Activated effector memory CD4-positive, alpha-beta T cell treated with anti-CD3 and anti-CD28 coated beads, Interleukin-2, amount 50 U/mL, for 16 hours (primary cell): ENCODE measurements around the gene CARD14.
"Not testable (repeated sequence)": the region's sequence is repeated elsewhere in the genome, so short reads cannot be mapped to it uniquely, and the experiment has no call there.

Source experiments
- DNase-seq: peaks from one replicate; pipeline ENCODE4 v3.0.0-alpha.2; 2020

The CARD14 gene

DNA sequence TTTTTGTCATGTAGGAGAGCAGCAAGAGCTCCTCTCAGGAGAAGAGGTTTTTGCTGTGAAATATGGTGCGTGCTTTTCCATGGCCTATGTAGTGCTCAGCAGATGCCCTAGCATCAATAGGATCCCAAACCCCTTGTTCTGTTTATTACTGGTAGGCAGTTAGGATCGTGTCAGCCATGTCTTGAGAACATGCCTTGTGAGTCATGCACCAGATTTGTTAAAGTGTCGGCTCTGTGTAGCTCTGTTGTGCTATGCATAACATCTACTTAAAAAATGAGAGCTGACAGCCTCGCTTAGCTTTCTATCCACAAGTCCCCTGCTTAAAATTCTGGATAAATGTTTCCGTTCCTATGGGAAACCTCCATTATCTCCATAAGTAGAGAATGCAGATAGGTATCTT is 18.5 kb upstream of the CARD14 start:
- no peak for DNase-seq

DNA sequence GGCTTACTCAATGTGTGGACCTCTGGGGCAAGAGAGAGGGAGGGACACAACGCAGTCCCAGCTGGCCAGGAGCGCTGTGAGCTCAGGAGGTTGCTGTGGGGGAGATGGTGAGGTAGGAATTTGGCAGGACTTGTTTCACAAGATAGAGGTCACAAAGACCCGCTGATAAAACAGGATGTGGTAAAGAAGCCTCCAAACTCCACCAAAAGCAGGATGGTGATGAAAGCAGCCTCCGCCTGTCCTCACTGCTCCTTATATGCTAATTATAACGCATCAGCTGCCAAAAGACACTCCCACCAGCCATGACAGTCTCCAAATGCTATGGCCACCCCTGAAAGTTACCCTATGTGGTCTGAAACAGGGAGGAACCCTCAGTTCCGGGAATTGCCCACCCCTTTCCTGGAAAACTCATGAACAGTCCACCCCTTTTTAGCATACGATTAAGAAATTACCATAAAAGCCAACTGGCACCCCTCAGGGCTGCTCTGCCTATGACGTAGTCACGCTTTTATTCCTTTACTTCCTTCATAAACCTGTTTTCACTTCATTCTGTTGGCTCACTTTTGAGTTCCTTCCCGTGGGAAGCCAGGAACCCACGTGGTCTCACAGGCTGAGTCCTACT is 17.6 kb upstream of the CARD14 start:
- DNase-seq: no peak

DNA sequence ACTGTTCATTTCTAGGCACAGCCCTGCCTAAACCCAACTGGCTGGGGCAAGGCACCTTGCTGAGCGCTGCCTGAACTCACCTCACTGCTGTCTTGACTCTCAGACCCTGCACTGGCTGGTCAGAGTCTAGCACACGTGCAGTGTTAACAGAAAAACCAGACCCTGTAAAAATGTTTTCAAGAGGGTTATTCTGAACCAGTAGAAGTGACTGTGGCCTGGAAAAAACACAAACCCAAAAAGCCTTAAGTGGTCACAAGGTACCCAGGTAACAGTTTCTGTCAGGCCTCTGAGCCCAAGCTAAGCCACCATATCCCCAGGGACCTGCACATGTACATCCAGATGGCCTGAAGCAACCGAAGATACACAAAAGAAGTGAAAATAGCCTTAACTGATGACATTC is 16.8 kb upstream of the CARD14 start:
- DNase-seq: peak; percentile 24

DNA sequence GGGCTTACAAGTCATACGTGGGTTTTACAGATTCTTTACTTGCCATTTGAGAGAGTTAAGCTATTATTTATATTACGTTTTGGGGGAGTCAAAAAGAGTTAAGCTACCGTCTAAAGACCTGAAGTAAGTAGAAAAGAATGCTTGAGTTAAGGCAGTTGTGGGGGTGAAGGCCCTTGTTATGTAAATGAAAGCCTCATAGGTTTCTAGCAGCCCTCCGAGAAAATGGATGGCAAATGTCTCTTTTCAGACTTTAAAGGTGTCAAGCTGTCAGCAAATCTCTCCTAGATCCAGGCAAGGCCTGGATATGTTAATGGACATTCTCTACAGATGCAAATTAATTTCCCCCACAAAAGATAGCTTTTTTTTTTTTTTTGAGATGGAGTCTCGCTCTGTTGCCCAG is 15.7 kb upstream of the CARD14 start:
- DNase-seq: no peak

DNA sequence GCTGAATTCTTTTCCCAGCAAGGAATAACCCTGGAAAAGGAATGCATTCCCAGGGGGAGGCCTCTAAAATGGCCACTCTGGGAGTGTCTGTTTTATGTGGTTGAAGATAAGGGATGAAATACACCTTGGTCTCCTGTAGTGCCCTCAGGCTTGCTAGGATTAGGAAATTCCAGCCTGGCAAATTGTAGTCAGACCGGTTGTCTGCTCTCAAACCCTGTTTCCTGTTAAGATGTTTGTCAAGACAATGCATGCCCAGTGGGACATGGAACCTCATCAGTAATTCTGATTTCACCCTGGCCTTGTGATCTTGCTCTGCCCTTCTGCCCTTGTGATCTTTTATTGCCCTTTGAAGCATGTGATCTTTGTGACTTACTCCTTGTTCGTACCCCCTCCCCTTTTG is 14.2 kb upstream of the CARD14 start:
- not testable (repeated sequence) for DNase-seq

DNA sequence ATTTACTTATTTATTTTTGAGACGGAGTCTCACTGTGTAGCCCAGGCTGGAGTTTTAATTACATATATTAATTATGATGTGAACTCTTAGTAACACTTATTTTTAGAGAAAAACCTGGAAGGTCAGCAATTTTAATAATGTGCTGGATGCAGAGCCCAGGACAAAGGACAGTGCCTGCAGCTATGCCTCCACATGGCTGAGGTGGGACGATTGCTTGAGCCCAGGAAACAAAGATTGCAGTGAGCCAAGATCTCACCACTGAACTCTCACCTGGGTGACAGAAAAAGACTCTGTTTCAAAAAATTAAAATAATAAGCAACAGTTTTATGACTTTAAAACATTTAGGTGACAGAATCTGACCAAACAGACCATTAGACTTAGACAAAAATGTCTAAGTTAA is 11.0 kb upstream of the CARD14 start:
- no peak for DNase-seq

DNA sequence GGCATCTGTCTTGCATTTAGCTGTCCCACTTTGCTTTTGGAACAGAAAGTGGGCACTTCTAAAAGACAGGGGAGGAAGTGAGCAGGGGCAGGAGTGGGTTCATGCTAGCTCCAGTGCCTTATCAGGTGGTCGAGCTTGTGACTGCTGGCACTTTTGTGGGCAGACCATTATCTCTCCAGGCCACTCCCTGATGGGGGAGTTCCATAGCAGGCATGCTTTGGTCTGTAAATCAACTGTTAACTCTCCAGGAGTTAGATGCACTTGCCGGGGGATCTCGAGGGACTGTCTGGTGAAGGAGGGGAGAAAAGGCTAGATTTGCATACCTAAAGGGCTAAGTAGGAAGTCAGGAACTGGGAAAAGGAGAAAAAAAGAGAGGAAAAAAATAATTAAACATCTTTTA is 9.3 kb upstream of the CARD14 start:
- no peak for DNase-seq

DNA sequence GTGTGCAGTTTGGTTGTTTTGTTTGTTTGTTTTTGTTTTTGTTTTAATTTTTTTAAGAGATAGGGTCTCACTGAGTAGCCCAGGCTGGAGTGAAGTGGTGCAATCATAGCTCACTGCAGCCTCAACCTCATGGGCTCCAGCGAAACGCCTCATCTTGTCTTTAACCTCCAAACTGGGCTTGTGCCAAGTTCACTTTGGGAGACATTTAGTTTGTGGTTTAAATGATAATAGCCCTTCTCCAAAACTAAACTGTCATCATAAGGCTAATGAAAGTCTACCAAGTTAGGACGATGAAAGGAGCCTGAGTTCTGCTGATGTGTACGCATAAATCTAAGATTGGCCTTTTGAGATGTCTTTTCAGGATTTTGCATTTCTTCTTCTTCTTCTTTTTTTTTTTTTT is 6.5 kb upstream of the CARD14 start:
- no peak for DNase-seq

DNA sequence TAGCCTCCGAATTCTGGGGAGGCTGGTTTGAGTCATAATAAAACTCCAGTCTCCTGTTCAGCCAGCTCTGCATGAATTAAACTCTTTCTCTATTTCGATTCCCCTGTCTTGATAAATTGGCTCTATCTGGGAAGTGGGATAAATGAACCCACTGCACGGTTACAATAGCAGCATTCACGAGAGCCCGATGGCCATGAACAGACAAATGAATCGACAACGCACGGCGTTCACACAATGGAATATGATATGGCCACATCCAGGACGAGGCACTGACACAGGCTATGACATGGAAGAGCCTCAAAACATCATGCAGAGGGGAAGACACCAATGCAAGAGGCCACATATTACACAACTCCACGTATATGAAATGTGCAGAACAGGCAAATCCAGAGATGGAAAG is 5.6 kb upstream of the CARD14 start:
- no peak for DNase-seq

DNA sequence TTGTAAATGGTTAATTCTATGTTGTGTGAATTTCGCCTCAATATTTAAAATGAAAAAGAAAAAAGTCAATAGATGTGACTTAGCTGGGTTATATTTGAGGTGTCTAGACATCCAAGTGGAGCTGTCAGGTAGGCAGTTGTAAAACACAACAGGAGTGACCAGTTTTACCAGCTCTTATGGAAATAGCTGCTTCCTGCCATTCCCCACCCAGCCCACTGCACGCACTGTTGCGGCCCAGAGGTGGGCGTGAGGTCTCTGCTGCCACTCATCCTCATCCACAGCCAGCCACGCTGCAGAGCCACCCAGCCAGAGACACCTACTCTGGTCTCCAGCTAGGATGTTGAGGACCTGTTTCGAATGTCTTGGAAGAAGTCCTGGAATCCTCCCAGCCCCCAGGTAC is 3.4 kb upstream of the CARD14 start:
- DNase-seq: no peak

DNA sequence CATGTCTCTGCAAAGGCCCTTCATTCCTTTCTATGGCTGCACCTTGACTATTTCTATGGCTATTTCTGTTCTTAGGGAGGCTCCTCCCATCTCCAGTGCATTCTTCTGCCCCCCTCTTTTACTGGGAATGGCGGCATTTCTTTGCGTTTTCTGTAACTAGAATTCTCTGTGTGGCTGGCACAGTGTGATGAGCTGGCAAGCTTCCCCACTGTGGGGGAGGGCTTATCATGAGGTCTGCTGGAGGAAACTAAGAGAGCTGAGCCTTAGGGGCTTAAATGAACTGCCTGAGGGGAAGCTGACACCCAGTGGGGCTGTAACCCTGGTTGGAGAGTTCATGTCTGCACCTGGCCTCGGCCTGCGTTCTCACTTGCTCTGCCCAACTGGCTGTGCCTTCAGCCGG is 1.5 kb upstream of the CARD14 start:
- no peak for DNase-seq

DNA sequence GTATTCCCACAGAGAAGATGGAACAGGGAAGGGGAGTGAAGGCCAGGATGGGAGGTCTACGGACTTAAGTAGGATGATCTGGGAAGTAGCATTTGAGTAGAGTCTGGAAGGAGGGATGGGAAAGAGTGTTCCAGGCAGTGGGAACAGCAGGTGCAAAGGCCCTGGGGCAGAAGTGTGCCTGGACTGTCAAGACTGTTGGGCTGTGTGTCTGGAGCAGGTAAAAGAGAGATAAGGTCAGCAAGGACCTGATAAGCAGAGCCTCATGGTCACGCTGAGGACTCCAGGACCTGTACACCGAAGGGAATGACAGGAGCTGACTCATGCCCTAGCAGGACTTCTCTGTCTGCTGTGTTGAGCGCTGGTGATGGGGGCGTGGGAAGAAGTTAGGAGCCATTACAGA is 723 bp upstream of the CARD14 start:
- no peak for DNase-seq

DNA sequence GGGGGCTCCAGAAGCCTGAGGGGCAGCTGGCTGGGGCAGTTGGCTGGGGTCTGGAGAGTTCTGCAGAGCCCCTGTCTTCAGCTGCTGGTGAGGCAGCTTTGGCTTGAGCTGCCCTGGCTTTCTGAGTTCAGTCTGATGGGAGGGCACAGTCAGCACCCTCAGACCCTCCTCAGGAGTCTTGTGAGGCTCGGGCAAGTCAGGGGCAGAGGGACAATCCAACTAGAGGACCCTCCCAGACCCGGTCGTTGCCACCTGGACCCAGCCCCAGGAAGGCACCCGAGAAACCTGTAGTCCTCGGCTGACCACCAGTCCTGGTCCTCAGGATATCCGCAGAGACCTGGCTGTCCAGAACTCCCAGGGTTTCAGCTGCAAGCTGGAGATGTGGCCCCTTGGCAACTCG is 1.9 kb downstream of the CARD14 start:
- DNase-seq: no peak

DNA sequence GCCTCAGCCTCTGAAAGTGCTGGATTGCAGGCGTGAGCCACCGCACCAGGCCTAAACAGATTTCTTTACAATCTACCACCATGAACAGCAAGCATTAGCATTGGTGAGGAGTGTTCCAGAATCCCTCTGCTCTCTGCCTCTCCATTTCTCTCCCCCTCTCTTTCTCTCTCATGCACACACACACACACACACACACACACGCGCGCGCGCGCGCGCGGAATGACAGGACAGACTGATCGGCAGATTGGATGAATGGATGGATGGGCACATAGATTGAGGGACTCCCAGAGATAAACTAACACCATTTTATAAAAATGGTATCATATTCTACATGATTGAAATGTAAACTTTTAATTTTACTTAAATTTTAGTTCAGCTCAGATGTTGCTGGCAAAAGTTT is 3.3 kb downstream of the CARD14 start:
- no peak for DNase-seq

DNA sequence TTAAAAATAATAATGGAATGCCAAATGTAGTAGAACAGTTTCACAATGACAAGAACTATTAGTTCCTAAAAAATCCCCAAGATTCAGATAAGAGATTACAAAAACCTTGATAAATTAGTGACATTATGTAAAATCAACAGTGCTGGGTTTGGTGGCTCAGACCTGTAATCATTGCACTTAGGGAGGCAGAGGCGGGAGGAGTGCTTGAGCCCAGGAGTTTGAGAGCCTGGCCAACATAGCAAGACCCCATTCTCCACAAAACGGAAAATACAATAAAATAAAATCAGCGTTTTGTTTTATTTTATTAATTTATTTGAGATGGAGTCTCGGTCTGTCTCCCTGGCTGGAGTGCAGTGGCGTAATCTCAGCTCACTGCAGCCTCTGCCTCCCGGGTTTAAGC is 4.1 kb downstream of the CARD14 start:
- no peak for DNase-seq

DNA sequence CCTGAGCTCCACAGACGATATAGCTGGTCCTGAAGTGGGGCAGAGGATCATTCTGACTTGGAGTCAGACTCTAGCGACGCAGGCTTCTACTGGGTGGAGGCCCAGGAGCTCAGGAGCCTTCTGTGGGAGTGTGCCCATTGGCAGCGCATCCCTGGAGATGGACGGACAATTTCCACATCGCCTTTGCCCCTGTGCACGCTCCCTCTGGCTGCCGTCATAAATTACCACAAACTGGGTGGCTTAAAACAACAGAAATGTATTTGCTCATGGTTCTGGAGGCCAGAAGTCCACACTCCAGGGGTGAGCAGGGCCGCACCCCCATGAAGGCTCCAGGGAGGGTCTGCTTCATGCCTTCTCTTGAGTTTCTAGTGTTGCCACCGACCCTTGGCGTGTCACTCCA is 6.9 kb downstream of the CARD14 start:
- no peak for DNase-seq

DNA sequence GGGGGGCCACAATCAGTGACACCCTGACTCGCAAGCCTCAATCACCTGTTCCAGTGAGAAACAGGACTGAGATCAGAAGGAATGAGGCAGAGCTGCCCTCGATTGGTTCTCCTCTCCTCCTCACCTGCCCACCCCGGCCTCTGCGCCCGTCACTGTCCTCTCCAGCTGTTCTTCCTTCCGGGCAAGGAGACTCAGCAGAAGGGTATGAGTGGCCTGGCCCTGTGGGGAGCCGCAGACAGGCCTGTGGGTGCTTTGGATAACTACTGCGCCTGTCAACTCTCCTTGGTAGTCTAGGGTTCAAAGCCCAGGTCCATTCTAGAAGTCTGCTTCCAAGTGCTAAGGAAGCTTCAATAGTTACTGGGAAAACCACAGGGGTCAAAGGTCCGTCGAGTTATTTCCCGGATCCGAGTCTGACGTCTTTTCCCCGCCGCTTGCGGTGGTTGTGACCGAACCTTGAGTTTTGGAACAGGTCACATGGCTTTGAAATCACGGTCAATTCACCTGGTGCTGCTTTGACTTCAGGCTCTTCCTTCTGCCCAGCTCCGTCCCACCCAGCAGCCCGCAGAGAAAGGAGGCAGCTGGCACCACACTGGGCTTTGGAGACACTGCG is 8.3 kb downstream of the CARD14 start:
- no peak for DNase-seq

DNA sequence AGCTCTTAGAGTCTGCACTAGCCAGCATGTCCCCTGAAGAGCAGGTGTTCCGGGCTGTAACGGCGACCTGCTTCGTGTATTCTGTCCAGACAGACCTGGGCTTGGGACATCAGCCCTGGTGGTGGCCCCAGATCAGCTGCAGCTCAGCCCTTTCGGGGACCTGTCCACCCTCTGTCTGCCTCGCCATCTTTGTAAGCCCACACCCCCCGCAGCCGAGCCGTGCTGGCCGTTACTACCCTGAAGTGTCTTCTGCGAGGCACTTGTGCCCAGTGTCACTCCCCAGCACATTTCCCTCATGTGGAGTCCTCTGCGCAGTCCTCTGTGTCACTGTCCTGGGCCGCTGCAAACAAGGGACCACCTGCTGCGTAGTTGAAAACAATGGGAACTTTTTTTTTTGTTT is 10.4 kb downstream of the CARD14 start:
- DNase-seq: no peak

DNA sequence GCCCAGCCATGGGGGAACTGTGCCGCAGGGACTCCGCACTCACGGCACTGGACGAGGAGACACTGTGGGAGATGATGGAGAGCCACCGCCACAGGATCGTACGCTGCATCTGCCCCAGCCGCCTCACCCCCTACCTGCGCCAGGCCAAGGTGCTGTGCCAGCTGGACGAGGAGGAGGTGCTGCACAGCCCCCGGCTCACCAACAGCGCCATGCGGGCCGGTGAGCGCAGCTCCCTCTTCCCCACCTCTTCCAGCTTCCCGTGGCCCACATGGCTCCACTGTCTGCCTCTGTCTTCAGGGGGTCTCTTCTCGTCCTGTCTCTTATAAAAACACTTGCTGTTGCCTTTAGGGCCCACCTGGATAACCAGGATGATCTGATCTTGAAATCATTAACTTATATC is 11.6 kb downstream of the CARD14 start:
- DNase-seq: no peak

DNA sequence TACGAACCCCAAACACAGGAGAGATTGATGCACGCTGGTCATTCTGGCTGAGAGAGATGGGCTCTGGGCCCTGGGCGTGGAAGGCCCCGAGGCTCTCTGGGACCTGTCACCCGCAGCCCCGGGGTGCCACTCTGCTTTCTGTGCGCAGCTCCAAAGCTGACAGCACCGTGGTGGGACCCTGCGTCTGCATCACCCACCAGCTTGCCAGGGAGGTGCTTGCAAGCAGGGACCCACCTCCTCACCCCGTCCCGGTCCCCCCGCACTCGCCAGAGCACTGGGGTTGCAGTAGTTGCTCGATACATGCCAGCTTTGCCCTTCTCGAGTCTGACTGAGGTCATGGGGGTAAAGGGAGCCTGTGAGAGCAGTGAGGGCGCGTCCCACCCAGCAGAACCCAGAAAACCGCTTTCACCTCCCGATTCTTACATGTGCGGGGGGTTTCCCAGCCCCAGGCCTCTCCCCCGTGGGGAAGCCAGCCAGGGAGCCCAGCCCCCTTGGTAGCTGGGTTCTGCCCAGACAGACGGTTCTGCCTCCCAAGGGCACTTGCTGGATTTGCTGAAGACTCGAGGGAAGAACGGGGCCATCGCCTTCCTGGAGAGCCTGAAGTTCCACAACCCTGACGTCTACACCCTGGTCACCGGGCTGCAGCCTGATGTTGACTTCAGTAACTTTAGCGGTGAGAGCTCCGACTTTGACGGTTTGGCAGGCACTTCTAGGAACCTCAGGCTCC is 12.5 kb downstream of the CARD14 start:
- DNase-seq: no peak

DNA sequence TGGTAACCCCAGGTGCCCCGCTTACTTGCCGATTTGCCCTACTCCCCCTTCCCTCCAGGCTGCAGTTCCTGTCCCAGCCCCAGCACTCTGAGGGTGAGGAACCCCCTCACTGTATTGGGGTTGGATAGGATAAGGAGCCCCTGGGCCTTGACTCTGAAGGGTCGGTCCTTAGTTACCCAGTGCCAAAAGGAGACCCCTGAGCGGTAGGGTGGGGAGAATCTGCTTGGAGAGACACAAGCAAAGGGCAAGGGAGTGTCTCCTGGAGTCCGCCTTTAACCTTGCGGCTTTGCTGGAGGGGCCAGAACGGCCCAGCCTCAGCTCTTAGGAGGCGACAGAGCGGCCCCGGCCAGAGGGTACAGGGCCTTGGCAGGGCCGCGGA is 13.0 kb downstream of the CARD14 start:
- no peak for DNase-seq

DNA sequence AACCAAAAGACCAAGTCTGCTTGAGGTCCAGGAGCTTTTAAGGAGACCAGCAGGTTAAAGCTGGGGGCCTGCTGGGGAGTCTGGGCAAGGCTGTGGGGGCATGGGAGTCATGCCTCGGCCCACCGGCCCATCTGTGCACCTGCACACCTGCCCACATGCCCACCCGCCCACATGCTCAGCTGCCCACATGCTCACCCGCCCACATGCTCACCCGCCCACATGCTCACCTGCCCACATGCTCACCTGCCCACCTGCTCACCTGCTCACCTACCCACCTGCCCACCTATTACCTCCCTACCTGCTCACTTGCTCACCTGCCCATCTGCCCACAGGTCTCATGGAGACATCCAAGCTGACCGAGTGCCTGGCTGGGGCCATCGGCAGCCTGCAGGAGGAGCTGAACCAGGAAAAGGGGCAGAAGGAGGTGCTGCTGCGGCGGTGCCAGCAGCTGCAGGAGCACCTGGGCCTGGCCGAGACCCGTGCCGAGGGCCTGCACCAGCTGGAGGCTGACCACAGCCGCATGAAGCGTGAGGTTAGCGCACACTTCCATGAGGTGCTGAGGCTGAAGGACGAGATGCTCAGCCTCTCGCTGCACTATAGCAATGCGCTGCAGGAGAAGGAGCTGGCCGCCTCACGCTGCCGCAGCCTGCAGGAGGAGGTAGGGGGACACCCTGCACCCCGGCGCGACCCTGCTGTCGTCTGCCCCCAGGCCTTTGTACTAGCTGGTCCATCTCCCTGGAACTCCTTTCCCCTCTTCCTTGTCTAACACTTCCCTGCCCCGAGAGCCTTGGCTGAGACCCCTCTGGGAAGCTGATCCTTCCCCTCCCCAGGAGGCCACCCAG is 14.0 kb downstream of the CARD14 start:
- no peak for DNase-seq

DNA sequence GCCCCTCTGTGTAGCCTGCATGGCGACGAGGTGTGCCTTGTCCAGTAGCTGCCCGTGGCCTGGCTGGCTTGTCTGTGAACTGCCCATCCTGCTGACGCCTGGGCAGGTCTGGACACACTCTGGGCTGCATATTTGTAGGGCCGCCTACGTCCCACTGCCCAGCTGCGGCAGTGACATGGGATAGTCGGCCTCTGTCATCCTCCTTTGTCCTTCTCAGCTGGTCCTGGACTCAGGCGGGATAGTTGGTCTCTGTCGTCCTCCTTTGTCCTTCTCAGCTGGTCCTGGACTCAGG is 14.5 kb downstream of the CARD14 start:
- no peak for DNase-seq

DNA sequence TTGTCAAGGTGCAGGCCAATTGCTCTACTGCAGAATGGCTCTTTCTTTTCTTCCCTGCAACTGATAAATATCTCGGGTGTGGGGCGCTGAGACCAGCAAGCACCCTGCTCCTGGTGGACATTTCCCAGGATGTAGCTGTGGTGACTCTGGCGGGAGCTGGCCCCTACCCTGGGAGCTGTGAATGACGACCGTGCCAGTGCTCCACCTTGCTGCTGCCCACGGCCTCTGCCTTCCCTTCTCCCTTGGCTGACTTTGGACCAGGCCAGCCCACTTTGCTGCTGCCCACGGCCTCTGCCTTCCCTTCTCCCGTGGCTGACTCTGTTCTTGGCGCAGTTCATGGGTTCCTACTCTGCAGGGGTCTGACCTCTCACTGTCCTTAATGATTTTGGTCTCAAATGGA is 16.1 kb downstream of the CARD14 start:
- DNase-seq: no peak
